ENCODE measurements around the gene CCL22.
"Not testable (repeated sequence)": the region's sequence is repeated elsewhere in the genome, so short reads cannot be mapped to it uniquely, and the experiment has no call there.

CCL22 gene

DNA sequence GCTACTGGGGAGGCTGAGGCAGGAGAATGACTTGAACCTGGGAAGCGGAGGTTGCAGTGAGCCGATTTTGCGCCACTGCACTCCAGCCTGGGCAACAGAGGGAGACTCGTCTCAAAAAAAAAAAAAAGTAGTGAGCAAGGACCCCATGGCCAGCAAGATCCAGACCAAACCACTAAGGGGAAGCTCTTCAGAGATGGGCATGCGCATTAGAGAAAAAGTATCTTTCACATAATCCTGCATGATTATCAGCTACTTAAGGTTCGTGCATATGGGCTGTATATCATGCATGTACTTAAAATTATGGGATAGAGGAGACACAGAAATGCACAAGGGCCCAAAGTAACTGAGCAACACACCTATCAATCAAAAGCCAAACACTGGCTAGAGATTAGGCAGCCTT is 10.7 kb upstream of the CCL22 start:
- no peak for DNase-seq (ENCODE audit: low read depth)

- DNase-seq (ENCODE audit: low read depth), result no peak
Observed at GRCh38 chr16:57348327-57348726, 10.3 kb upstream of the CCL22 start.

DNA sequence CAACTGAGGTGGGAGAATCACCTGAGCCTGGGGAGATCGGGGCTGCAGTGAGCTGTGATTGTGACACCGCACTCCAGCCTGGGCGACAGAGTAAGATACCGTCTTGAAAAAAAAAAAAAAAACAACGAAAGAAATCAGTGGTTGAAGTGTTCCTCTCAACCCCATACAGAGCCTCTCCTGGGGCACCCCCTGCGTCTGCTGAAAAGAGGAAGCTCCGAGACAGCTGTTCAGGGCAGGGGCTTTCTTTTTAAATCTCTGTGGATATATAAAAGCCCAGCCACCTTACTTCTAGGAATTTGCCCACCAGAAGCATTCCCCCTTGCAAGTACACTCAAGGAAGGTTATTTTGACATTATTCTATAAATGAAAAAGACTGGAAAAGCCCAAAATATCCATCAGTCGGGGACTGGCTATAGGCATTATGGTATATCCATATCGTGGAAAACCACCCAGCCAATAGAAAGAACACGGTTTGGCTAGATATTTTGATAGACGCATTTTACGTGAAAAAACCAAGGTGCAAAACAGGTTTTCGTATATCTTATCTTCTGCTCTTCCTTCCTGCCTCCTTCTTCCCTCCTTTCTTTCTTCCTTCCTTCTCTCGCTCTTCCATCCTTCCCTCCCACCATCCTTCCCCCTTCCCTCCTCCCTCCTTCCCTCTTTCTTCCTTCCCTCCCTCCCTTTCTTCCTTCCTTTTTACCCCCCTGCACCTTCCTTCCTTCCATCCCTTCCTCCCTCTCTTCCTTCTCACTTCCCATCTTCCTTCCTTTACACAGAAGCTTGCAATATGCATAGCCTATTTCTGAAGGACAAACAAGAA is 9.2 kb upstream of the CCL22 start:
- DNase-seq (ENCODE audit: low read depth), result no peak

- no peak for DNase-seq (ENCODE audit: low read depth)
Observed at GRCh38 chr16:57352636-57353047, 5.9 kb upstream of the CCL22 start.

DNA sequence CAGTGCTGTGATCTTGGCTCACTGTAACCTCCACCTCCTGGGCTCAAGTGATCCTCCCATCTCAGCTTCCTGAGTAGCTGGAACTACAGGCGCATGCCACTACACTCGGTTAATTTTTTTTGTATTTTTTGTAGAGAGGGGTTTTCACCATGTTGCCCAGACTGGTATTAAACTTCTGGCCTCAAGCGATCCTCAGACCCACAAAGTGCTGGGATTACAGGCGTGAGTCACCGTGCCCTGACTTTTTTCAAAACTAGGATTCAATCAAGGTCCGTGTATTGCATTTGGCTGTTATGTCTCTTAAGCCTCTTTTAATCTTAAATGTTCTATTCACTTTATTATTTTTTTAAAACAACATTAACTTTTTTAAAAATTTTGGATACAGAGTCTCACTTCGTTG is 4.3 kb upstream of the CCL22 start:
- no peak for DNase-seq (ENCODE audit: low read depth)

DNA sequence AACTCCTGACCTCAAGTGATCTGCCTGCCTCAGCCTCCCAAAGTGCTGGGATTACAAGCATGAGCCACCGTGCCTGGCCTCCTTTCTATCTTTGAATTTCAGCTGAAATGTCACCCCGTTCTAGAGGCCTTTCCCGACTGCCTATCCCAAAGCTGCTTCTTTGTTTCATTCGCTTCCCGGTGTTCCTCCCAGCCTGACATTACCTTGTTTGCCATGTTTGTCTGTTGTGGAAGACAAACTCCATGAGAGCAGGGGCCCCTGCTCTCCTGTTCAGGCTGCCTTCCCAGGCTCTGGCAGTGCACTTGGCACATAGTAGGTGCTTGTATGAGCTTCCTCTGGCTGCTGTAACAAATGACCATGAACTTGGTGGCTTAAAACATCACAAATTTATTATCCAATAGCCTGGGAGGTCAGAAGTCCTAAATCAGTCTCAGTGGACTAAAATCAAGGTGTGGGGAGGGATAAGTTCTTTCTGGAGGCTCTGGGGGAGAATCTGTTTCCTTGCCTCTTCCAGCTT is 2.6 kb upstream of the CCL22 start:
- no peak for DNase-seq (ENCODE audit: low read depth)

GRCh38 chr16:57356547-57356946 is 2.0 kb upstream of the CCL22 start:
- no peak for DNase-seq (ENCODE audit: low read depth)

- DNase-seq (ENCODE audit: low read depth), result no peak
Observed at GRCh38 chr16:57357330-57358085, 1.1 kb upstream of the CCL22 start.

DNA sequence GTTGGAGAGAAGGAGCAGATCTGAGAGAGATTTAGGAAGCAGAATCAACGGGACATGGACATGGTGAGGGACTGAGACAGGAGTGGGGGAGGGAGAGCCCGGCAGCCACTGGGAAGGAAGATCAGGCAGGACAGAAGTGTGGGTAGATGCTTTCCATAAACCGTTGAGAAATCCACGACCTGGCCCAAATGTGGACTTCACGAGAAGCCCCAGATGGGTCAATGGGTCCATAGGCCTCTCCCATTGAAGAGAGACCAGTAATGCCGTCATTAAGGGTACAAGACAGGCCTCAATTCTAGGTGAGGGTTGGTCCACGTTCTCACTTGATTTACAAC is 530 bp upstream of the CCL22 start:
- no peak for DNase-seq (ENCODE audit: low read depth)

DNA sequence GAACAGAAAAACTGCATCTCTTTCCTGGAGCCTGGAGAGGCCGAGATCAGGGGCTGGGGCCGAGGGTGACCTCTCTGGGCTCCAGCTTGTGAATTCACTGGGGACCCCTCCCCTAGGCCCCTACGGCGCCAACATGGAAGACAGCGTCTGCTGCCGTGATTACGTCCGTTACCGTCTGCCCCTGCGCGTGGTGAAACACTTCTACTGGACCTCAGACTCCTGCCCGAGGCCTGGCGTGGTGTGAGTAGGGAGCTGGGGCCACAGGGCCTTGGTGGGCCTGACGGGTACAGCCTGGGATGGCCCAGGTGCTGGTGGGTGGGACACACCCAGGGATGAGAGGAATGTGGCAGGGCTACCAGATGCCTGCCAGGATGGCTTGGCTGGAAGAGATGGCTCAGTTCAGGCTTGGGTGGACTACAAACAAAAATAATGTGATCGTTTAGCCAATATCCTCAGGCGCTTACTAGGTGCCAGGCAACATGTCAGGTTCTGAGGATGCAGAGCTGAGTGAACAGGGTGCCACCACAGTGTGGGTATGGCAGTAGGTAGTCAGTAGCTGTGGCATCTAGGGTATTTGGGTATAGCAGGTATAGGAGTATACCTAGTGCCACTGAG is 1.8 kb downstream of the CCL22 start:
- DNase-seq (ENCODE audit: low read depth), result no peak

DNA sequence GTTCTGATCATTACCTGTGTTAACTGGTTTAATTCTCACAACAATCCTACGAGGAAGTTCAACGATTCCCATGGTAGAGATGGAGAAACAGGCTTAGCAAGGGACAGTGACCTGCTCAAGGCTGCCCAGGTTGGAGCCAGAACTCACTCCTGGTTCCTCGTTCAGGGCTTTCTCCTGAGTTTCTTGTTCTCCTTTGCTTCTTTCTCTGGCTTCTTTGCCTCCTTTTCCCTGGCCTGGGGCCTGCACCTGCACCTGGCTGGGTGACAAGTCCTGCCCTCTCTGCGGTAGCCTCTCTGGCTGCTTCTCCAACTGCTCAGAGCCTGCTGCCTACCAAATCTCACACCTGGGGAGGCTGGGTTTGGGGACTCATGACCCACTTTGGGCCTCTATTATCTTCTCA is 2.8 kb downstream of the CCL22 start:
- DNase-seq (ENCODE audit: low read depth), result no peak

DNA sequence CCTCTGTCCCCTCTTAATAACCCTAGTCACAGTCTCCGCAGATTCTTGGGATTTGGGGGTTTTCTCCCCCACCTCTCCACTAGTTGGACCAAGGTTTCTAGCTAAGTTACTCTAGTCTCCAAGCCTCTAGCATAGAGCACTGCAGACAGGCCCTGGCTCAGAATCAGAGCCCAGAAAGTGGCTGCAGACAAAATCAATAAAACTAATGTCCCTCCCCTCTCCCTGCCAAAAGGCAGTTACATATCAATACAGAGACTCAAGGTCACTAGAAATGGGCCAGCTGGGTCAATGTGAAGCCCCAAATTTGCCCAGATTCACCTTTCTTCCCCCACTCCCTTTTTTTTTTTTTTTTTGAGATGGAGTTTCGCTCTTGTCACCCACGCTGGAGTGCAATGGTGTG is 5.6 kb downstream of the CCL22 start:
- no peak for DNase-seq (ENCODE audit: low read depth)

DNA sequence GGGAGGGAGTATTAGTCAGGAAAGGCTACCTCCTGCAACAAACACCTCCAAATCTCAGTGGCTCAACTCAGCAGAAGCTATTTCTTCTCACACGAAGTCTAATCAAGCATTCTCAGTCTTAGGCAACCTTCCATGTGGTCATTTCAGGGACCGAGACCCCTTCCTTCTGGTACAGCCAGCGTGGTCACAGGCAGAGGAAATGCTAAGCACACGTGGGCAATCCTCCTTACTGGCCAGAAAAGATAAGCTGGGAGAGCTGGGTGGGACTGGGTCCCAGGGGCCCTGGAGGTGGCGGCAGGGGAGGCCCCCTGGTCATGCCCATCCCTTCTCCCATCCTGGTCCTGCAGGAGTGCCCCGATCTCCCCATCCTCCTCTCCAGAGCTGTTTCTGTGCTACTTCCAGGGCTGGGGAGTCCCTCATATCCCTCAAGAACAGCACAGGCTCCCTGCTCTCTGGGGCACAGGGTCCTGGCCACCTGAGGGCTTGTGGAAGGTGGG is 8.0 kb downstream of the CCL22 start:
- DNase-seq (ENCODE audit: low read depth), result no peak

- DNase-seq (ENCODE audit: low read depth), result no peak
Observed at GRCh38 chr16:57367116-57367752, 8.7 kb downstream of the CCL22 start.

DNA sequence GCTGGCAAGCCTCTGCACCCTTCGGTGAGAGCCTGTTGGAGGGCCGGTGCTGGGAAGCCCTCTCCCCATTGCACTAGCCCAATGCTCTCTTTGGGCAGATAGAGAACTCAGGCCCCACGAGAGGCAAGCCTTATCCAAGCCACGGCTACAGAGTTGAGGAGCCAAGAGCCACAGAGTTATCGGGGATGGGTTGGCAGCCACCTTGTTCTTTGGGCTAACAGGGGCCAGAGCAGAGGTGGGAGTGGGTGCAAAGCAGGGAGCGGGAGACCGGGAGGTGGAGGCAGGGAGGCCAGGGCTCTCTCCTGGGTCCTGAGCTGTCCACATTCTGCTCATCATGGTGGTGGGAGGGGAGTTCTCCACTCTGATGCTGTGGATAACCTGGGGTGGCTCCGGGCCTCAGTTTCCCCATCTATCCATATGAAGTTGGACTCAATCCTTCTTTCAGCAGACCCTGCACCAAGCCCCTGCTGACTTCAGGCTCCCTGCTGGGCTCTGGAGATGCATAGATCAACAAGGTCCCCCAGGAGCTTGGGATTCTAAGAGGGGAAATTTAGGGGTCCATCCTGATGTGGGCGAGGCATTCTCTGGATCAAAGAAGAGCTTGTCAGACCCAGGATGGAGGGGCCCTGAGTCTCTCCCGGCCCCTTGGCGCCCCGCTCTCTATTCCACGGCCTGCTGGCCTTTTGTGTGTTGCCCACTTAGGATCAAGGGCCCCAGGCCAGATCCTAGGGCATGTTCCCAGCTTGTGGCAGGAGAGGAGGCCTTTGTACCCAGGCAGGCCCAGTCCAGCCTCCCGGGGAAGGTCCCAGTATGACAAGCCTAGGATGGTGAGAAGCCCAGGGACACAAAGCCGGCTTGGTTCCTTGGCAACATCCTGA is 13.2 kb downstream of the CCL22 start:
- no peak for DNase-seq (ENCODE audit: low read depth)

DNA sequence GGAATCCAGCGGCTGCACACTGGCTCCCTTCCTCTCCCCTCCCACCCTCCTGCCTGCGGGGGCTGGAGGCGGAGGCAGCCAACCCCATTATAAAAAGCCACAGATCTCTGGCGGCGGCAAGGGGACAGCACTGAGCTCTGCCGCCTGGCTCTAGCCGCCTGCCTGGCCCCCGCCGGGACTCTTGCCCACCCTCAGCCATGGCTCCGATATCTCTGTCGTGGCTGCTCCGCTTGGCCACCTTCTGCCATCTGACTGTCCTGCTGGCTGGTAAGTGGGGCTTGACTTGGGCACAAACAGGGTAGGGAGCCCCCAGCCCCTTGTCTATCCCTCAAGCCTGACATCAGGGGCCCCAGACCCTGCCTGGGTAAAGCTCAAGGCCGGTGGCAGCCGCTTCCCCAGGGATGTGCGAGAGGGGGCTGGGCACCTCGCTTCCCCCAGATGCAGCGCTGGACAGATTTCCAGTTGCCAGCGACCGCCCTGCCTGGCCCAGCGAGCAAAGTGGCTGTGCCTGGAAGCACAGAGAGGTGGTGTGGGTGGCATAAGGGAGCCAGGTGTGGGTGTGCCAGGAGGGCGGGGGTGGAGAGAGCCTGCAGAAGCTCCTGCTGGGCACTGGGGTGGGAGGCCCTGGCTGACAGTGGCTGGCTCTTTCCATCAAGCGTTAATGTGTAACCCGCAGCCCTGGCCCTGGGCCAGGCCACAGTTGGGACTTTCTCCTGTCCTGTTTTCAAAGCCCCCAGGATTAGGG is 14.0 kb downstream of the CCL22 start, which contains the start of gene CX3CL1:
Gene CX3CL1 (plus strand): TSS at position 119 of the 745 bp plus-strand sequence. CDS start 79 bp downstream, at position 198.
- DNase-seq (ENCODE audit: low read depth), result no peak

DNA sequence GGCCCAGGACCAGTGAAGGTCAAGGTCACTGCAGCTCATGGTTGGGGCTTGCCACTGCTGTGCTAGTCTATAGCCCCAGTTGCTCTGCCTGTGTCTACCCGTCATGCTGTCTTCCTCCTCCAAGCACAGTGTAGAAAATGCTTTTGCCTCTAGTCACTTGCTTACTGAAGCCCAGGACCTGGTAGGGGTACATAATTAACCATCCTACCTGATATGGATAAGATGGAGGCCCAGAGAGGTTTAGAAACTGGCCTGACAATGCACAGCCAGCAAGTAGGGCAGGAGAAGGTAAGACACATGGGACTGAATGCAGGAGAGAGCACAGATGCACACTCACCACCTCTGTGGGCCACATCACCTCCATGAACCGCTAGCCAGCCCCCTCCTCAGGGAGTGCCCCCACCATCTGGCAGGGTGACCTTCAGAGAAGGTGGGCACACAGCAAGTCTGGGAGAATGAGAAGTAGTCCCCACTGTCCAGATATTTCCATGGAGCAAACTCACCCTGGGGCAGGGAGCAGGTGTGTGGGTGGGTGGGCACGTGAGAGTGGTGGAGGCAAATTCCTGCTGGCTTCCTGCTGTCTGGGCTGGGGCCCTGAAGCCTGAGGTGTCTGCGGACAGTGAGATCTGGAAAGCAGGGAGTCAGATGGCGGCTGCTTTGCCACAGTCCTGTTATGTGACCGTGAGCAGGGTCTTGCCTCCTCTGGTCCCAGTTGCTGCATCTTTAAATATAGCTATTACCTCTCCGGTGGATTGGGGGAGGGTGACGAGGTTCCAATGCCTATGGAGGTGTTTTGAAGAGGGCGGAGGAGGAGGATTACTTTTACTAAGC is 14.7 kb downstream of the CCL22 start:
- DNase-seq (ENCODE audit: low read depth), result no peak

- DNase-seq (ENCODE audit: low read depth), result no peak
Observed at GRCh38 chr16:57374067-57374534, 15.5 kb downstream of the CCL22 start.

DNA sequence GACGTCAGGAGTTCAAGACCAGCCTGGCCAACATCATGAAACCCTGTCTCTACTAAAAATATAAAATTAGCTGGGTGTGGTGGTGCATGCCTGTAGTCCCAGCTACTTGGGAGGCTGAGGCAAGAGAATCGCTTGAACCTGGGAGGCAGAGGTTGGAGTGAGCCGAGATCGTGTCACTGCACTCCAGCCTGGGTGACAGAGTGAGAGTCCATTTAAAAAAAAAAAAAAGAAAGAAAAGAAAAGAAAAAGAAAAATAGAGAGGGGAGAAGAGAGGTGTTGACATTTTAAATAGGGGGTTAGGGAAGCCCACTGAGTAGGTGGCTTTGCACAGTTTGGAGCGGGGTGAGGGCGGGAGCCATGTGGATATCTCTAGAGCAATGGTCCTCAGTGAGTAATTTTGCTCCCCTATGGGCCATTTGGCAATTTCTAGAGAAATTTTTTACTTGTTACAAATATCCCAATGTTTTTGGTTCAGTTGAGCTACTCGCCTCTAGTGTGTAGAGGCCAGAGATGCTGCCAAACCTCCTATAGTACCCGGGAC is 16.4 kb downstream of the CCL22 start:
- DNase-seq (ENCODE audit: low read depth), result not testable (repeated sequence)

Measured in activated T-helper 9 cell treated with anti-CD3 and anti-CD28 coated beads, Interleukin-2, amount 50 U/mL, for 16 hours (primary cell).